GM19452 (cell line): Measurements from ENCODE around the gene NELFCD.

ENCODE experiments used
- ATAC-seq: cut with Tn5 transposase; IDR thresholded peaks from one replicate; pipeline ENCODE4 v1.9.1; 2021; ENCODE audit not compliant: unreplicated experiment

NELFCD gene

DNA sequence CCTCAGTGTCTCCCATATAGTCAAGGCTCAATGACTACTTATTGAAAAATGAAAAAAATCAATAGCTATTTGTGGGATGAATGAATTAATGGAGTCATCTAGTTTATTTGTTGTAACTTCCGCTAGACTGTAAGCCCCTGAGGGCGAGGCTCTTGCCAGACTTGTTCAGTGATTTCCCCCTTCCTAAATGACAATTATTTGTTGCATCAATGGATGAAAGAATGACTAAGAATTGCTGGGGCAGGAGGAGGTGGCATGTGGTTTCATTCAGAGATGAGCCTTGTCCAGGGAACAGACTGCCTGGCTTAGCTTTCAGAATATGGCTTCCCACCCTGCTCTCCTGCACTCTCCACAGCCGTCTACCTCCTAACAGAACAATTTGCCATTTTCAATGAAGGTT, 62.6 kb downstream of the NELFCD start:
- ATAC-seq = no peak

DNA sequence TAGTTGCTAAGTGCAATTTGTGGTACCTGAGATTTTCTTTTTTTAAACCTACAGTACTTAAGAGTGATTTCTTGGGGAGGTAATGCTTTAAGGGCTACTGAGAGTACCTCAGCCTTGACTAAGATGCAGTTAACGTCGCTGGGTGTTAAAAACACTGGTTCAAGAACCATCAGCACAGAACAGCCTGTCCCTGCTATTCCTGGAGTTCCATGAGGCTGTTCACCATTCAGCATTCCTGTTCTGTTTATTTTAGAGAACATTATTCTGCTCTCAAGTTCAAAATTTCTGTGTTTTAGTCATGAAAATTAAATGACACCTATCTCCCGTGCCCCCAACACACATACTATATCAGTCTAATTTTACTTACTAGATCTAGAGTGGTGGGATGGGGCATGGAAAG, 63.2 kb downstream of the NELFCD start:
- ATAC-seq = no peak
